Measurements from ENCODE around the gene FBLN2.

FBLN2 gene

DNA sequence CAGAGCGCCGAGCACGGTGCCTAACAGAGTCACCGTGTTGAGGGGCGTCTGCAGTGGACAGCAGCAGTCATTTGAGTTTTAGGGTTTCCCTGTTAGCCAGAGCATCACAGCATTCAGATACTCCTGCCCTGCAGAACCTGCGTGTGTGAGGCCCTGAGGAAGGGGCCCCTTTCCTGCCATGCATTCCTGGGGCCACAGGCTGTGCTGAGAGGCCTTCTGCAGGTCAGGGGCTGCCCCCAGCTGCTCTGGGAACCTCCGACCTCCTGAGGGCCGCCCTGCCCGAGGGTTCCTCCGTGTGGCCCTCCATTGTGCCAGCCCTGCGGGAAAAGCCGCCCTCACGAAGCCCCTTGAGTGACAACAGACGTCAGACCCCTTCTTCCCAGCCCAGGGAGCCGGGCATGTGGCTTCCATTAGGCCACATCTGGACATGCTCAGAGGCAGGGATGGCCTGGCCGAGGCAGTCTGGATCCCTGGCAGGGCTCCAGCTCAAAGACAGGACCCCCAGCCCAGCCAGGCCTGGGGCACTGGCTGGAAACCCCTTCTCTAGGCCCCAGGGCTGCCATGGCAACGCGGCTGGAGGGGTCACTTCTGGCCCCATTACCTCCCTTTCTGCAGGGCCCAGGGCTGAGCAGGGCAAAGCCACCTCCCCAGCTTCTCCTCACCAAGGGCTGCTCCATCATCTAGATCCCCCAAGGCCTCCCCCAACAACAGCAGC is 25.3 kb downstream of the FBLN2 start:
- intact Hi-C loops (cut with DNase I), result no loop called here
- no peak for DNase-seq

DNA sequence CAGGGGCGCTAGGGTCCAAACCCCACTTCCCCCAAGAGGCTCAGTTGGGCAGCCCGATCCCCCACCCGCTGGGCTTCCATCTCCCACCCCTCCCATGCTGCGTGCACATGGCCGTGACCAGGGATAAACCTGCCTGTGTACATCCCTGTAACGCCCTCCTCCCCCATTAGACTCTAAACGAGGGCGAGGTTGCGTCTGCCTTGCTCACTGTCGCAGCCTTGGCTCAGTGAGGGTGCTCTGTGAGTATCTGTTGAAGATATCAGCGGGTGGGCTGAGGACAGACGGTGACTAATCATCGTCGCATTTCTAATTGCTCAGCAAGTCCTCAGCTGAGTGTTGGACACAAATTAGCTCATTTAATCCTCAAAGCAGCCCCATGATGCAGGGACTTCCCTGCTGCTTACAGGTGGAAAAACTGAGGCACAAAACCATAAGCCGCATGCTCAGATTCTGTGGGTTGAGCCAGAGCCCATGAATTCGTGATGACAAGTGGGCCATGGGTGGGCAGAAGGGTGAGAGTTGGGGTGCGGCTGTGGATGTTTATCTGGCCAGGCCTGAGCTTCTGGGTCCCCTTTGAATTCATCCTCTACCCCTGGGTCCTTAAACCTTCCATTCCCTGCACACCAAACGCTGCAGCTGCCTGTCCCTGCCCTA is 26.0 kb downstream of the FBLN2 start:
- DNase-seq, result peak in 25 of 42 donors; percentile 9 to 73 (median 36)

DNA sequence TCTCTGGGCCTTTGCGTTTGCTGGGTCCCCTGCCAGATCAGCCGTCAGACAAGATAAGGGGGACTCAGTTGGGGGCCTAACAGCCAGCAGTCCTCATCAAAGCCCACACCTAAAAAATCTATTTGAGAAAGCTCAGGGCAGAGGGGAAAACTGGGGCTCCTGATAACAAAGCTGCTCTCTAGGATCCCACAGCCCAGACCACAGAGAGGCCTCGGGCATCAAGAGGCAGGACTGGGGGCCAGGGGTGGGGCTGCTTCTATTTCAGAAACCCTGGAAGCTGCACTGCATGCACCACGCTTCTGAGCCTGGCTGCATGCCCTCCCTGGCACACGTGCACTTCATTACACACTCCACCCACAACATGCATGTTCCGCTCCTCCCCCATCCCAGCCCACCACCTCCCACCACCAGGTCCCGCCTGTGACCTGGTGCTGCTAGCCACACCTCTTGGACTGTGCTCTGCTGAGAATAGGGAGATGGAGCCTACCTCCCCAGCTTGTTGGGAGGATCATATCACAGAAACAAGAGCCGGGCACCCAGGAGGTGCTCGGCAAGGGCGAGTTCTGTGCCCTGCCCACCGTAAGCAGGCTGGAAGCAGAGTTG is 26.6 kb downstream of the FBLN2 start:
- peak in 2 of 42 donors; percentile 27 to 36 for DNase-seq
- intact Hi-C loops (cut with DNase I), result no loop called here

More for the DNA sequence above, 26.0 kb downstream of the FBLN2 start:
- intact Hi-C loops (cut with DNase I), result no loop called here

DNA sequence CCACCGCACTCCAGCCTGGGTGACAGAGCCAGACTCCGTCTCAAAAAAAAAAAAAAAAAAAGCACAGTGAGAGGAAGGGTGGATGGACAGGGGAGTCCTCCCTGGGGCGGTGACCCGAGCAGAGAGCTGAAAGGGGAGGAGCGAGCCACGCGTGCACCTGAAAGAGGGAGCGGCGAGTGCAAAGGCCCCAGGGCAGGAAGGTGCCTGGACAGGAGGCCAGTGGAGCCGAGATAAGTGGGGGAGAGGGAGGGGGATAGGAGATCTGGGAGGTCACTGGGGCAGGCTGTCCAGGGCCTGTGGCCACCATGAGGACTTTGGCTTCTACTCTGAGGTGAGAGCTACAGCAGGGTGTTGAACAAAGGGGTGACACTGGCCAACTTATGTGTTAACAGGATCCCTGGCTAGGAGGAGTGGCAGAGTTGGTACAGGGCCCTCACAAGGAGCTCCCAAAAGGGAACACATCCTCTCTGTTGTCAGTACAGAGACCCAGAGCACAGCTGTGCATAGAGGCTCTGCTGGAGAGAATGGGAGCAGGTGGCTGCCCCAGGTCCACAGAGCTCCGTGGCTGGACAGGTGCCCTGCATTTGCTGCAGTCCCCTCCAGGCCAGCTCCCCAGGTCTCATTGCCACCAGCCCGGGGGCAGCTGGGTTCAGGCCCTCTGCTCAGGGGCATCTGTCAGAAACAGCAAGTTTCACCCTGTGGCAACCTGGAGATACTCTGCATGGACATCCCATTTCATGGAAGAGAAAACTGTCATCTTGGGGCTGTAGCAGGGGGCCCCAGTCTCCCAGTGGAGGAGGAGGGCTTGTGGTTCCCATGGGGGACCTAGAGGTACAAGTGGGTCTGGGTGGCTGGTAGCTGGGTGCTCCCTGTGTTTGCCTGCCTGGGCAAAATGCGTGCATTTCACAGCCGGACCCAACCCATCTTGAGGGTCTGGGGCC is 28.5 kb downstream of the FBLN2 start:
- no peak for DNase-seq
- intact Hi-C loops (cut with DNase I), result no loop called here

DNA sequence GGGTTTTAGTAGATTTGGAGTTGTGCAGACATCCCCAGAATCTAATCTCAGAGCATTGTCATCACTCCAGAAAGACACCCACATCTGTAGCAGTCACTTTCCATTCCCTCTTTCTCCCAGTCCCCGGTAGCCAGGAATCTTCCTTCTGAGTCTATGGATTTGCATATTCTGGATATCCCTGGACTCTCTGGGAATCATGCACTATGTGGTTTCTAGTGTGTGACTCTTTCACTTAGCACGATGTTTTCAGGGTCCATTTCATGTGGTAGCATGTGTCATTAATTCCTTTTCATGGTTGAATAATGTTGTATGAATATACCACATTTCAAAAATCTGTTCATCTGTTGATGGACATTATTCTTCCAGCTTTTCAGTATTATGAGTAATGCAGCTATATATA is 29.3 kb downstream of the FBLN2 start:
- intact Hi-C loops (cut with DNase I), result no loop called here
- no peak for DNase-seq

DNA sequence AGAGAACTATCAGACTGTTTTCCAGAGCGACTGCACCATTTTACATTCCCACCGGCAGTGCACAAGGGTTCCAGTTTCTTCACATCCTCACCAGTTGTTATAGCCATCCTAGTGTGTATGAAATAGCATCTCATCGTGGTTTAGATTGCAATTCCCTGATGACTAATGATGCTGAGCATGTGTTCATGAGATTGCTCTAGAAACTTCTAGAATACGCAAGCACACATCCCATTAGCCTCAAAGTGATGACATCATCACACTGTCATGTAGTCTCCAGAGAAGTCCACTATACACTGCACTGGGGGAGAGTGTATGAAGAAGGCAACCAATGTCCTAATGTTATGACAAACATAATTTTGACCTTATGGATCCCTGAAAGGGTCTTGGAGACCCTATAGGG is 30.1 kb downstream of the FBLN2 start:
- intact Hi-C loops (cut with DNase I), result no loop called here
- DNase-seq, result no peak

DNA sequence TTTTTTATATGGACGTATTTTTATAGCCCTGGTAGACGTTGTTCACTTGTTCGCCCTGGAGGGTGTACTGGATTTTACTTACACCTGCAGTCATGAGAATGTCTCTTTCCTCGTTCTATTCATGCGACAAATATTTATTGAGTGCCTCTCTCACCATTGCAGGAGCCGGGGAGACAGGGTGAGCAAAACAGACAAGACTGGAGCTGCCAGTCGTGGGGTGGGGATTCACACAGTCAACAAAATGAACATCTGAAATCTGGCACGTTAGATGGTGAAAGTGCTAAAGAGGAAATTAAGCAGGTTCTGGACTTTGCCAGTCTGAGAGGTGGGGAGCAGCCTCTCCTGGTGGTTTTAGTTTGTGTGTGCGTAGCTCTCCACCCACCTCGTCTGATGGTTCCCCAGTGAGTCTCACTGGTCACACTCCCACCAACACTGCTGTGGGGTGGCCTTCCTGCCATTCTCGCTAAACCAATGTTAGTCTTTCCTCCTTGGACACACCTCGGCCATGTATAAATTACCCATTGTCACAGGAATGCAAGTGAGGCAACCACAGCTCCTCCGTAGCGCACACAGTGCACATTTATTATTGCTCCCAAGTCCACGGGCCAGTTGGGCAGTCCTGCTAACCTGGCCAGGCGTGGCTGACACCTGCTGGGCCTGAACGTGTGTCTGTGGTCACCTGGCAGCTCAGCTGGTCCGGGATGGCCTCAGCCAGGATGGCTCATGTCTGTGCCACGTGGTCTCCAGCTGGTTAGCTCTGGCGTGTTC is 31.5 kb downstream of the FBLN2 start:
- DNase-seq, result no peak
- intact Hi-C loops (cut with DNase I), result no loop called here

DNA sequence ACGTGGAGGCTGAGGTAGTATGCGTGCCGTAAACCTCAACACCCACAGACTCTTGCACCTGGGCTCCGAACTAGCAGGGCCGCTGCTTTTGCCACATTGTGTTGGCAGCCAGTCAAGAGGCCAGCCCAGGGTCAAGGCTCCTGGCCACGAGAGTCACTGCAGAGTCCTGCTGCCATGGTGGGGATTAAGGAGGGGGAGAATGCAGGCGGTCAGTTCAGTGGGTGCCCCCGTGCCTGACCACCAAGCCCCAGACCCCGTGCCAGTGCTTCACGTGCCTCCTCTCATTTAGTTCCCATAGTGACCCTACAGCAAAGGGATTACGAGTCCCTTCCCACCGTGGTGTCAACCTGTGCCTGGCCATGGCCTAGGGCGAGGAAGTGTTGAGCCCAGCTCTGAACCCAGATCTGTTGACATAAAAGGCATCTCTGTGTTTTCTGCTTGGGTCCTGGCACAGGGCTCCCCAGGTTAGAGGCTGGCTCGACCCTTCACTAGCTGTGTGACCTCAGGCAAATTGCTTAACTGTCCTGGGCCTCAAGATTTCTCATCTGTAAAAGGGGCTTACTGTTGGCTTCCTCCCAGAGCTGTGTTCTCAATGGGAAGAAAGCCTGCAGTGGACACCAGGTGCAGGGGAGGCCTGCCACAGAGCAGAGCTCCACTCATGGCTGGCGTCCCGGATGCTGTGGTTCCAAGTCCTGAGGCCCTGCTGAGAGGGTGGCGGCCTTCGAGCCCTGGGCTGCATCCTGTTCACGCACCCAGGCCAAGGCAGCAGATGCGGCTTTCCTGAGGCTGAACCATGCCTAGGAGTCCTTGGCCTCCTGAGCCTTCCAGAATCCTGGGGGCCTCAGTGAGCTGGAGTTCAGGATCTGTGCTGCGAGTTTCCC is 32.8 kb downstream of the FBLN2 start:
- no peak for DNase-seq

DNA sequence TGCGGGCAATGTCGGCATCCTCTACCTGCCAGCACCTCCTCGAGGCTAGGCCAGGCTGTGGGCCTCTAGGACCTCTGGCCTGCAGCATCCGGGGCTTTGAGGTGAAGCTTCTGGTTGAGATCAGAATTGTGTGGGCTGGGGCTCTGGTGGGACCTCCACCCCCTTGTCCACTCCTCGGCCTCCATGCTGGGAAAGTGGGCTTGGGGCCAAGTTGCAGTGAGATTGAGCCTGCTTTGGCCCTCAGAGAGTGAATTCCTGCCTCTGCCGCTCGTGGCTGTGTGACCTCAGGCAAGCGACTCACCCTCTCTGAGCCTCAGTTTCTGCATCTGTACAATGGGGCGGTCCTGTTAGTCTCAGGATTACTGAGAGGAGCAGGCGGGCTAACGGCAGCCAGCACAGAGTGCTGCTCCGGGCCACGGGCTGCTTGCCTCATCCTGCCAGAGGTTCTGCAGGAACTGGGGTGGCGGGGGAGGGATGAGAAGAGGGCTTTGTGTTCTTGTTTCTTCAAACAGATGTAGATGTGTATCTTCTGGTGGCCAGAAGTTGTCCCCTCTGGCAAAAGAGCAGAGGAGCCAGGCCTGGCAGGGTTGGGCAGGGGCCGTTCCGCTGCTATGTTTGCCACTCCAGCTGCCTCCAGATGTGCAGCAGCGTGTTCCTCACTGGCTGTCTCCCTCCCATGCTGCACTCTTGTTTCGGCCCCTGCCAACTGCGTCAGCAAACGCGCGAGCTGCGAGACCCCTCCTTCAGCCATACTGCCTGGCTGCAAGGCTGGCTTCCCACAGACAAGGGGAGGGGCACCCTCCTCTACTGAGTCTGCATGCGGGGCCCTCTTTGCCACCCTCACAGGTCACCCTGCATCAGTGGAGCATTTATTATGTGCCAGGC is 33.7 kb downstream of the FBLN2 start:
- intact Hi-C loops (cut with DNase I), result no loop called here
- DNase-seq, result no peak

More for the DNA sequence above, 32.8 kb downstream of the FBLN2 start:
- intact Hi-C loops (cut with DNase I), result no loop called here

DNA sequence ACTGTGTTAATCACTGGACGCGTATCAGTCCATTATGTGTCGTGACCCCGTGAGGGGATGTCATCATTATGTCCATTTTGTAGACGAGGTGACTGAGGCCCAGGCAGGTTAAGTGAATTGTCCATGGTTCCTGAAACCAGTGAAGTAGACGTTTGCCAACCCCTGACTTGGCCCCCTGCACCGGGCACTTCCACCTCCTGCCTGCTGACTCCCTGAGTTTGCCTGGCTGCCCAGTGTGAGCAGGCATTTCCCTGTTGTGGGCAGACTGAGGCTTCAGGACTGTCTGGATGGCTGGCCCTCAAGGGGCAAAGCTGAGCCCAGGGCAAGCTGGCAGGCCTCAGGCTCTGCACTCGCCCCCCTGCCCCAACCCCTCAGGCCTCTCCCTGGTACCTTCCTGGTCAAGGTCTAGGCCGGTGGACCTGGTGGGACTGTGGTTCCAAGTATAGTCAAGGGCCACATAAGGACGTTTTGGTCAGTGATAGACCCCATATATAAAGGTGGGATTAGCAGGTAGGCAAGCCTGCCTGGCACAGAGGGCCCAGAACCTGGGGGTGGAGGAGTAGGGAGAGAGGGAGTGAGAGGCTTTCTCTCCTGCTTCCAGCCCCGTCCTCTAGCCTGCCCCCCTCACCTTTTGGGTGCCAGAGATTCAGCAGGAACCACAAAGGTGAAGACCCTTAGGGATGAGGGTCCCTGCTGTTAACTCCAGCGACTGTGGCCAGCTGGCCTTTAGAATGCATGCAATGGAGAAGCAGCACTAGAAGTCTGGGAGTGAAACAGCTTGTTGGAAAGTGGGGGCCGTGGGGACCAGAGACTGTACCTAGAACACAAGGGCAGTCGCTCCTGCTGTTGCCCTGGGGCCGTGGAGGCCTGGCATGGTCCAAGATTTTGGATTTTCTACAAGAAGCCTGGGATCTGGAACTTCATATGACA is 34.6 kb downstream of the FBLN2 start:
- intact Hi-C loops (cut with DNase I), result no loop called here
- no peak for DNase-seq

DNA sequence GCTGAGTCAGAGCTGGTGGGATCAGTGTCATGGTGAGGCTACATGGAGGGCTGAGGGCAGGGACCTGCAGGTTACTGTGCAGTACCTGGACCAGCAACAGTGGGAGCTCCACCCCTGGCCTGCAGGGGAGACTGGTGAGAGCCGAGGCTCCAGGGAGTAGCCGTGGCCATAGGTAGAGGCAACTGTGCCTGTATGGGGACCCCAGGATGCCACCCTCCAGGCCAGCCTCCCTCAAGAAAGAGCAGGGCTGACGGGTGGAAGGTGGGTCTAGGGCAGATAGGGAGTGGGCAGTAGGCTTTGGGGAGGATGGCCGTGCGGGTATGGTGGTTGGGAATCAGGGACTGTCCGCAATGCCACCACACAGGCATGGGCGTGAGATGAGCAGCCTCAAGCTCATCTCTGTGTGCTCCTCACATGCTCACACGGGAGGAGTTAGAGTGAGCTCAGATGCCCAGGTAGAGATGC is 35.5 kb downstream of the FBLN2 start:
- DNase-seq, result no peak
- intact Hi-C loops (cut with DNase I), result no loop called here

DNA sequence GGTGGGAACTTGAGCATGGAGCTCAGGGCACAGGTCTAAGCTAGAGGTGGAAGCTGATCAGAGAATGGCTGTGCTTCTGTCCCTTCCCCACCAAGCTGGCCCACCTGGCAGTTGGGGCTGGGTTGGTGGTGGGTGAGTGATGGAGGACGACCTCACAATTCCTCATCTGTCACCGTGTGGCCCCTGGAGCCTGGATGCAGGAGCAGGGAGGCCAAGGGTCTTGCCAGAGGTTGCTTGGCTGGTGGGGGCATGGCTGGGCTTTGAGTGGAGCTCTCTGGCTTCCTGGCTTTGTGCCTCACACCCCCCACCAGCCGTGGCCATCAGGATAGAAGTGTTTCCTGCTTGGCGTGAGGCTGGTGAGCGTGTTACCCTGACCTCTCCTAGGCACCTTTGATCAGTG is 36.0 kb downstream of the FBLN2 start:
- DNase-seq, result no peak
- intact Hi-C loops (cut with DNase I), result no loop called here

DNA sequence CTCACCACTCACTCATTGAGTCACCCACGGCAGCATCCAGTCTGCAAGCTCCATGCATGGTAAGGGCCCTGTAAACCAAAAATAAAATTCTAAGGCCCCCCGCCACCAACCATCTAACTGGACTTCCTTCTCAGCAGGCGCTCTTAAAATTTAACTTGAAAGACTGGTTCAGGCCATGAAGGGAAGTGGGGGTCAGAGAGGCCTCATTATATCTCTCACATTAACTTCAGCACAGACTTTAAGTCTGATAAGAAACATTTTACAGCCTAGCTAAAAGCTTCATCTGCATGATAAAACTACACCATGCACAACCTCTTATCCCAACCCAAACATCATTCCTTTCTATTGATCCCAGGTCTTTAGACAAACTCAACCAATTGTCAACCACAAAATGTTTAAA is 38.5 kb downstream of the FBLN2 start:
- no peak for DNase-seq
- intact Hi-C loops (cut with DNase I), result no loop called here

DNA sequence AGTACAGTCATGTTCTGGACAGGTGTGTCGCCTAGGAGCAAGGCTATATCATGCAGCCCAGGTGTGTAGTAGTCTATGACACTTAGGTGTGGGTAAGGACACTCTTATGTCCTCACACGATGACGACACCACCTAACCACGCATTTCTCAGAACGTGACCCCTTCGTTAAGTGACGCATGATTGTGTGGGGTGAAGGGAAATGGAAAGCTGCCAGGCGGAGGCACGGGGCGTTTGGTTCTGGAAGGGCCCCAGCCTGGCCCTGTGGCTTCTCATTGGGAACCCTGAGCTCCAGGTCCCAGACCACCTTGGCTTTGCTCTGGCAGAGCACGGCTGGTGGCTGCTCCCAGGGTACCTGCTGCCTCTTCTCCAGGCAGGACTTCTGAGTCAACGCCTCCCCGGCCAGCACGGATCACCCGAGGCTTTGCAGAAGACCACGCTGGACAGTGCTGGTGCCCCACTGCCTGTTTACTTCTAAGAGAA is 39.3 kb downstream of the FBLN2 start:
- intact Hi-C loops (cut with DNase I), result no loop called here
- no peak for DNase-seq

DNA sequence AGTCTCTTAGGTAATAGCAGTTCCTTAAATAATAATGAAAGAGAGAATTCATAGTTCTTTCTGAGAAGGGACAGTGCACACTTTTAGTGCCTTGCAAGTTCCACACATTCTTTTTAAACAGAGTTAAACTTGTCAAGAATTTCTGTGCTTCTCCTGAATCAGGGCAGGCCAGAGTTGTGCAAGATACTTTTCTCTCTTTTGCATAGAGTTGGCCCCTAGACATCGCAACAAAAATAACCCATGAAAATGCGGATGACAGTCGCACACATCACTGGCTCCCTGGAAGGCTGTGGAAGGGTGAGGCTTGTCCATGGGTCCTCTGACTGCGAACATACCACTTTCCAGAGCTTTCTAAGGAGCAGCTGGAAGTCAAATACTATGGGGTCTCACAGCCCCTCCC is 40.1 kb downstream of the FBLN2 start:
- no peak for DNase-seq
- intact Hi-C loops (cut with DNase I), result no loop called here
